HG02884 (cell line): ENCODE results near the gene ITGAD.
A peak's percentile ranks its signal among the peaks of the same experiment; 100 is the strongest.
"Not testable (repeated sequence)": the region's sequence is repeated elsewhere in the genome, so short reads cannot be mapped to it uniquely, and the experiment has no call there.

Source experiments
- ATAC-seq: cut with Tn5 transposase; IDR thresholded peaks from one replicate; pipeline ENCODE4 v1.9.1; 2021; ENCODE audit warnings: mild to moderate bottlenecking, moderate library complexity; ENCODE audit not compliant: unreplicated experiment

Gene ITGAD

GRCh38 chr16:31429796-31430195, 36.7 kb downstream of the ITGAD start:
- no peak for ATAC-seq

GRCh38 chr16:31430380-31431052, 37.4 kb downstream of the ITGAD start:
- no peak for ATAC-seq

GRCh38 chr16:31435341-31436220, 42.4 kb downstream of the ITGAD start:
- ATAC-seq, result no peak

GRCh38 chr16:31436221-31437045, 43.3 kb downstream of the ITGAD start:
- no peak for ATAC-seq

- ATAC-seq, result no peak
Observed at GRCh38 chr16:31438414-31438813, 45.3 kb downstream of the ITGAD start.

- ATAC-seq, result not testable (repeated sequence)
Observed at GRCh38 chr16:31439023-31439422, 45.9 kb downstream of the ITGAD start.

- no peak for ATAC-seq
Observed at GRCh38 chr16:31439519-31439918, 46.4 kb downstream of the ITGAD start.

- no peak for ATAC-seq
Observed at GRCh38 chr16:31440516-31441184, 47.5 kb downstream of the ITGAD start.

- ATAC-seq, result no peak
Observed at GRCh38 chr16:31441956-31442355, 48.8 kb downstream of the ITGAD start.

- not testable (repeated sequence) for ATAC-seq
Observed at GRCh38 chr16:31445931-31446330, 52.8 kb downstream of the ITGAD start.

GRCh38 chr16:31451201-31451600, 58.1 kb downstream of the ITGAD start:
- ATAC-seq, result no peak

- ATAC-seq, result peak; percentile 51
Observed at GRCh38 chr16:31451681-31452351, 58.7 kb downstream of the ITGAD start.

GRCh38 chr16:31452631-31453106, 59.5 kb downstream of the ITGAD start:
- no peak for ATAC-seq

- no peak for ATAC-seq
Observed at GRCh38 chr16:31453255-31454204, 60.4 kb downstream of the ITGAD start.

GRCh38 chr16:31455601-31456314, 62.6 kb downstream of the ITGAD start:
- no peak for ATAC-seq

- no peak for ATAC-seq
Observed at GRCh38 chr16:31456988-31457360, 63.8 kb downstream of the ITGAD start.

GRCh38 chr16:31458073-31458843, 65.1 kb downstream of the ITGAD start:
- ATAC-seq, result no peak
